Measurements from ENCODE around the gene PLPPR5. TPM values are rescaled to one million over a fixed set of nuclear protein-coding genes. Genes with fewer than 3 reads are reported as not detected.

Gene PLPPR5
- total and polyA plus RNA-seq, 9 of the 15 experiments (the other 6 are each of a cell fraction or from before 2014, with no cell fraction given): not detected

GRCh38 chr1:99018313-99018712 lies 13.7 kb upstream of the PLPPR5 start:
- in situ Hi-C loops (cut with MboI) (no loop called here), intact Hi-C loops (cut with micrococcal nuclease) (no loop called here)
- no peaks in the 10 kb centered on the region for H3K36me3 ChIP-seq (ENCODE audit: control insufficient read depth, insufficient read depth, low read length)
- no TSS peak for BruUV-seq (replicated peaks)
- no peak overlapping the region for H3K27ac ChIP-seq (ENCODE audit: extremely low read depth, low read depth, low read length)
- H3K9me1 ChIP-seq (ENCODE audit: control insufficient read depth, insufficient read depth, low read length): no peaks in the 10 kb centered on the region
- no peaks in the 10 kb centered on the region for H3K27me3 ChIP-seq (ENCODE audit: control insufficient read depth in 2 of 2, insufficient read depth in 2 of 2, low read length in 2 of 2)
- TF ChIP-seq NR2F6 (CRISPR knock-in tag; IDR thresholded peaks at IDR 0.05) (no peak), SMAD1 (IDR thresholded peaks at IDR 0.05; ENCODE audit: low read depth, low read length, partially characterized antibody) (no peak), CEBPG (CRISPR knock-in tag; IDR thresholded peaks at IDR 0.05) (no peak), CEBPG (tag; conservative IDR thresholded peaks at IDR 0.05 in 1 of 2, IDR thresholded peaks at IDR 0.05 in 1 of 2) (no peak), ZNF408 (CRISPR knock-in tag; IDR thresholded peaks at IDR 0.05; ENCODE audit: low read depth) (no peak), ZNF143 (CRISPR knock-in tag; IDR thresholded peaks at IDR 0.05) (no peak)
- TF ChIP-seq, protein P1, sequence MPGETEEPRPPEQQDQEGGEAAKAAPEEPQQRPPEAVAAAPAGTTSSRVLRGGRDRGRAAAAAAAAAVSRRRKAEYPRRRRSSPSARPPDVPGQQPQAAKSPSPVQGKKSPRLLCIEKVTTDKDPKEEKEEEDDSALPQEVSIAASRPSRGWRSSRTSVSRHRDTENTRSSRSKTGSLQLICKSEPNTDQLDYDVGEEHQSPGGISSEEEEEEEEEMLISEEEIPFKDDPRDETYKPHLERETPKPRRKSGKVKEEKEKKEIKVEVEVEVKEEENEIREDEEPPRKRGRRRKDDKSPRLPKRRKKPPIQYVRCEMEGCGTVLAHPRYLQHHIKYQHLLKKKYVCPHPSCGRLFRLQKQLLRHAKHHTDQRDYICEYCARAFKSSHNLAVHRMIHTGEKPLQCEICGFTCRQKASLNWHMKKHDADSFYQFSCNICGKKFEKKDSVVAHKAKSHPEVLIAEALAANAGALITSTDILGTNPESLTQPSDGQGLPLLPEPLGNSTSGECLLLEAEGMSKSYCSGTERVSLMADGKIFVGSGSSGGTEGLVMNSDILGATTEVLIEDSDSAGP (CRISPR knock-in tag; IDR thresholded peaks at IDR 0.05): no peak
- DNase-seq (ENCODE audit: extremely low read depth in 1 of 4, low spot score in 3 of 4) (no peak), ATAC-seq (no peak), FAIRE-seq (no peak)
- H3K4me1 ChIP-seq (replicated peaks in 1 of 2; ENCODE audit: control insufficient read depth in 2 of 2, insufficient read depth in 2 of 2, low read length in 2 of 2): no peaks in the 10 kb centered on the region
- H3K79me2 ChIP-seq (ENCODE audit: control insufficient read depth, insufficient read depth, low read length): no peaks in the 10 kb centered on the region
- H2AFZ ChIP-seq (ENCODE audit: low read depth, low read length): no peak overlapping the region
- ChIA-PET CTCF (ENCODE audit: low intra/inter-chr PET ratio) (no interaction called here), POLR2A (no interaction called here)
- no peak overlapping the region for H3K4me3 ChIP-seq
- H3K4me2 ChIP-seq (ENCODE audit: insufficient read depth, low read length): no peak overlapping the region
- 0% methylated on average over 3 of the region's 3 CpGs for WGBS (ENCODE audit: insufficient coverage, low coverage, missing lambda C conversion rate)
- H3K9me3 ChIP-seq (replicated peaks; ENCODE audit: control insufficient read depth, insufficient read depth, low read depth, low read length): 0 out of 2 replicates have a peak, but pooled peaks cover 2% of the 10 kb centered on the region
- H3K9ac ChIP-seq (ENCODE audit: insufficient read depth in 1 of 2, low read depth in 2 of 2, low read length in 2 of 2): no peak overlapping the region
- H4K20me1 ChIP-seq (replicated peaks; ENCODE audit: control insufficient read depth, insufficient read depth, low read length): no peaks in the 10 kb centered on the region
